KBM-7 (cell line): Measurements from ENCODE around the gene SCUBE2.

ENCODE experiments used
- DNase-seq: peaks from one replicate; pipeline ENCODE4 v3.0.0-alpha.2; 2015
- in situ Hi-C: fragments of 300-500 bp; cut with MboI; formaldehyde crosslinking; loops from 2 replicates; pipeline ENCODE4 v1.14.3; 2020; ENCODE audit warnings: low sequenced_read_pairs, low pct_unique_long_range_greater_than_20kb, mixed read lengths

SCUBE2 gene

GRCh38 chr11:9091044-9091922, at the start of gene SCUBE2:
Gene SCUBE2, minus strand, starts transcription at chr11:9091599. Its CDS starts 71 bp downstream, at chr11:9091528.
- DNase-seq: no peak
- in situ Hi-C loops: no loop called here

GRCh38 chr11:9141186-9141585, 49.8 kb upstream of the SCUBE2 start:
- DNase-seq: no peak
- in situ Hi-C loops: no loop called here

DNA sequence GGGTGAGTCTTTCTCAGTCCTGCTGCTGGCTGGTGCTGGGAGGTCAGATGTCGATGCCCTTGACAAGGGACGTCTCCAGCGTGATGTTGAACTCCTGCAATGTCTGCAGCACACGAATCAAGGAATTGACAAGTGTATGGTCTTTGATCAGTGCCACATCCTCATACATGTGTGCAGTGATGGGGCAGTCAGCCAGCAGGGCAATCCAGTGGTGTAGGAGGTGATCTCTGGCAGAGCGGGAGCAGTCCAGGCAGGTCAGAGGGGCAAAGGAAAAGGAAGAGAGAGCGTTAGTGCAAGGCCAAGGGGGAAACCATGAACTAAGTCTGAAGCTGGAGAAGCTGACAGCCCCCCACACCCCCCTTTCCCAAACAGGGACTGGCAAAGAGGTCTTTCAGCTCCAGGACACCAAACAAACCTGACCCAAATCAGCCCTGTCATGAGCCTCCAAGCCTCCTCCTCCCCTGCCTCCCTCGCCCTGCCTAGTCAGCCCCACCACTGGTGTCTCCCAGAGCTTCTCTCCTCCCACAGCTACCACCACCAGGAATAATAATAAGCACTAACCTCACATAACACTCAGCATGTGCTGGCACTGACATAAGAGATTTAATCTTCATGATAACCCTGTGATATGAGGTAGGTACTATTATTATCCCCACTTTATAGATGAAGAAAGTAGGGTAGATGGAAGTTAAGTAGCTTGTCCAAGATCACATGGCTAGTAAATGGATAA, 48.4 kb upstream of the SCUBE2 start:
- in situ Hi-C loops: no loop called here
- DNase-seq: no peak

- in situ Hi-C loops: no loop called here
- DNase-seq: no peak
Observed at GRCh38 chr11:9138612-9139579, 47.5 kb upstream of the SCUBE2 start.

DNA sequence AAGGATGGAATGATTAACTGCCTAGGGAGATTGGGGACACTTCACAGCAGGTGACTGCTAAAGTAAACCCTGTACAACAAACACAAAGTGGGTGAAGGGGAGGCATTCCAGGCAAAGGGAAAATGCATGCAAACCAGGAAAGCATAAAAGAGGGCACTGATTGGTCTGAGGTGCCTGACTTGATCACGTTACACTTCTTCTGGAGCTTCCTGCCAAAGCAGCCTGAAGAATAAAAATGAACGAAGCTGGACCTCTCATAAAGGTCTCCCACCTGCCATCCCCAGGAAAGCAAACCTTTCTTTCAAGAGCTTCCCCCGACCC, 46.7 kb upstream of the SCUBE2 start:
- no peak for DNase-seq
- in situ Hi-C loops: no loop called here

- in situ Hi-C loops: no loop called here
- DNase-seq: peak; percentile 89
Observed at GRCh38 chr11:9137293-9138132, 46.1 kb upstream of the SCUBE2 start.

GRCh38 chr11:9136741-9137140, 45.3 kb upstream of the SCUBE2 start:
- no peak for DNase-seq
- in situ Hi-C loops: no loop called here

GRCh38 chr11:9133956-9134355, 42.6 kb upstream of the SCUBE2 start:
- DNase-seq: peak; percentile 14
- in situ Hi-C loops: no loop called here

- in situ Hi-C loops: no loop called here
- no peak for DNase-seq
Observed at GRCh38 chr11:9132203-9132878, 40.9 kb upstream of the SCUBE2 start.

DNA sequence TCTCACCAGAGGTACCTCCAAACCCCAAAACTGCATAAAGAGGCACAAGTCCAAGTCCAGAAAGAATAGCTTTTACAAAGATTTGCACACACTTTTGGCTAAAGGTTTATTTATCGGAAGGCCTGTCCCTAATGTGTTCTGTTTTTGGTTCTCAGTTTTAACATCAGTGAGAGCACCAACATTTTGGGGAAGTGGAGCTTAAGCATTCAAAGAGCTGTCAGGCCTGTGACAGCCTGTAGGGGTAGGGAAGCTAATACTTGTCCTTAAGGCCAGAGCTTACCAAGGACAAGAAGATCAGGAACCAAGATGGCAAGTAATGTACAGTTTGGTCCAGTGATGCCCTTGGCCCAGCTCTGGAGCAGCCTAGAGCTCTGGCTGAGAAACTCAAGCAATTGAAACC, 38.9 kb upstream of the SCUBE2 start:
- in situ Hi-C loops: no loop called here

DNA sequence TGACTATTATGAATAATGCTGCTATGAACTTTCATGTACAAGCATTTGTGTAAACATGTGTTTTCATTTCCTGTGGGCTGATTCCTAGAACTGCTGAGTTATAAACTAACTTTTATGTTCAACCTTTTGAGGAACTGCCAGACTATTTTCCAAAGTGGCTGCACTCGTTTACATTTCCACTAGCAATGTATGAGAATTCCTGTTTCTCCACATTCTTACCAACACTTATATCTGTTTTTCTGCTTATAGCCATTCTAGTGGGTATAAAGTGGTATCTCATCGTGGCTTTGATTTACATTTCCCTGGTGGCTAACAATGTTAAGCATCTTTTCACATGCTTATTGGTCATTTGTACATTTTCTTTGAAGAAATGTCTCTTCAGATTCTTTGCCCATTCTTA, 35.2 kb upstream of the SCUBE2 start:
- no peak for DNase-seq
- in situ Hi-C loops: no loop called here

More for the DNA sequence above, 38.9 kb upstream of the SCUBE2 start:
- peak; percentile 32 for DNase-seq

- in situ Hi-C loops: no loop called here
- no peak for DNase-seq
Observed at GRCh38 chr11:9125185-9125886, 33.9 kb upstream of the SCUBE2 start.

DNA sequence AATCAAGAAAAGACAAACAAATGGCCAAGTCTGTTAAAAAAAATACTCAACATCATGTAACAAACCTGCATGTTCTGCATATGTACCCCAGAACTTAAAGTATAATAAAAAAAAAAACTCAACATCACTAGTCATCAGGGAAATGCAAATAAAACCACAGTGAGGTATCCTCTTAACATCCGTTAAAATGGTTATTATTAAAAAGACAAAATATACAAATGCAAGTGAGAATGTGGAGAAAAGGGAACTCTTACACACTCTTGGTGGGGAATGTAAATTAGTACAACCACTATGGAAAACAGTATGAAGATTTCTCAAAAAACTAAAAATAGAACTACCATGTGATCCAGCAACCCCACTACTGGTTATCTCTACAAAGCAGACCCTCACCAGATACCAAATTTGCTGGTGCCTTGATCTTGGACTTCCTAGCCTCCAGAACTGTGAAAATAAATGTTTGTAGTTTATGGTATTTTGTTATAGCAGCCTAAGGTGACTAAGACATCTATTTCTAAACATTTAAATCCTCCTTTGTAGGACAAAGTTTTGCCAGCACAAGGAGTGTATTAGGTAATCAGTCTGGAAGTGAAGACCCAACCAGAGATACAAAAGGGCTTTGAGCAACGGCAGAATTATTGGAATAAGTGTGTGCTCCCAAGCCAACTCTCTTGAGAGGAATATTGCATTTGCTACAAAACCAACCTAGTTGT, 32.4 kb upstream of the SCUBE2 start:
- no peak for DNase-seq
- in situ Hi-C loops: no loop called here

GRCh38 chr11:9121469-9121796, 30.0 kb upstream of the SCUBE2 start:
- in situ Hi-C loops: no loop called here
- no peak for DNase-seq

- in situ Hi-C loops: no loop called here
- no peak for DNase-seq
Observed at GRCh38 chr11:9120664-9121468, 29.5 kb upstream of the SCUBE2 start.

- in situ Hi-C loops: no loop called here
- DNase-seq: no peak
Observed at GRCh38 chr11:9118277-9118676, 26.9 kb upstream of the SCUBE2 start.
